ENCODE measurements around the gene VTI1A.

GRCh38 chr10:112653215-112653614 is 206.2 kb downstream of the VTI1A start:
- no peak for TF ChIP-seq CTCF (conservative IDR thresholded peaks at IDR 0.05; ENCODE audit: low read depth, low read length)
- no peak for TF ChIP-seq POLR2A (IDR thresholded peaks at IDR 0.05; ENCODE audit: low read depth, low read length)
- TF ChIP-seq BHLHE40 (IDR thresholded peaks at IDR 0.05; ENCODE audit: low read depth, low read length) = no peak
- no peak for TF ChIP-seq MAZ (IDR thresholded peaks at IDR 0.05; ENCODE audit: borderline replicate concordance, low read depth, low read length)
- TF ChIP-seq MXI1 (IDR thresholded peaks at IDR 0.05; ENCODE audit: borderline replicate concordance, low read depth, low read length) = no peak
- no peak for TF ChIP-seq FOS (IDR thresholded peaks at IDR 0.05; ENCODE audit: low read depth, low read length)
- TF ChIP-seq USF2 (IDR thresholded peaks at IDR 0.05; ENCODE audit: low read depth, low read length) = no peak
- TF ChIP-seq SMC3 (IDR thresholded peaks at IDR 0.05; ENCODE audit: low read depth, low read length) = no peak

All from IMR-90 (cell line).